HG03565 (cell line): ENCODE measurements around the gene SP4.
"Not testable (repeated sequence)": the region's sequence is repeated elsewhere in the genome, so short reads cannot be mapped to it uniquely, and the experiment has no call there.

Experiments
- ATAC-seq: cut with Tn5 transposase; IDR thresholded peaks from one replicate; pipeline ENCODE4 v1.9.1; 2021; ENCODE audit warnings: mild to moderate bottlenecking, moderate library complexity; ENCODE audit not compliant: unreplicated experiment

SP4 gene

DNA sequence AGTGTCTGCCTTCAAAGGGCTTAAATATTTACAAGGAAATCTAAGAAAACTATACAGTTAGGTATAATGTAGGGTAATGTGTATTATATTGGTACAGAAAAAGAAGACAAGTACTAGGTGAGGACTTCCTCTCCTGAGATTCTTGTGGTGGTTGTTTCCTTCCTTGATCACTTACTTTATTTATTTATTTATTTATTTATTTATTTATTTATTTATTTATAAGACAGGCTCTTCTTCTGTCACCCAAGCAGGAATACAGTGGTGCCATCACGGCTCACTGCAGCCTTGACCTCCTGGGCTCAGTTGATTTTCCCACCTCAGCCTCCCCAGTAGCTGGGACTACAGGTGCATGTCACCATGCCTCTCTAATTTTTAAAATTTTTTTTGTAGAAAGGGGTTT is 96.8 kb downstream of the SP4 start:
- no peak for ATAC-seq

DNA sequence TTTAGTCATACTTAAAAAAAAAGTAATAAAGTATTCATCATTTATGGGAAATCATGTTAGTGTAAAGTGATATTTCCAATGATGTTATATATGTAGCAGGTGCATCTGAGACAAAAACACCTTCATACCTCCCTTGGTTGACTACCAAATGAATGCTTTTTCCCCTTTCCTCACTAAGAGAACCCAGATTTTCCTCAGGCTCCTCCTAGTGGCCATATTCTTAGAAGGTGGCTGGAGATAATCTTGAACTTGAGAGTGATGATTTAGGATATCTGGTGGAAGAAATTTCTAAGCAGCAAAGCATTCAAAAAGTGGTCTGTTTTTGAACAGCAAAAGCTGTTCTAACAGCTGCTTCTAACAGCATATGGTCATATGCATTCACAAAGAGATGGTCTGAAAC is 98.1 kb downstream of the SP4 start:
- no peak for ATAC-seq

DNA sequence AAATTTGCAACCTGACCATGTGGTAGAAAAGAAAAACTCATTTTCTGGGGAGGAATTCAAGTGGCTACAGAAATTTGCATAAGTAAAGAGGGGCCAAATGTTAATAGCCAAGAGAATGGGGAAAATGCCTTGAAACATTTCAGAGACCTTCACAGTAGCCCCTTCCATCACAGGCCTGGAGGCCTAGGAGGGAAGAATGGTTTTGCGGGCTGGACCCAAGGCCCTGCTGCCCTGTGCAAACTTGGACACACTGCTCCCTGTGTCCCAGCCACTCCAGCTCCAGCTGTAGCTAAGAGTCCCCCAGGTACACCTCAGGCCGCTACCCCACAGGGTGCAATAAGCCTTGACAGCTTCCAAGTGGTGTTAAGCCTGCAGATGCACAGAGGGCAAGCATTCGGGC is 98.6 kb downstream of the SP4 start:
- ATAC-seq = no peak

DNA sequence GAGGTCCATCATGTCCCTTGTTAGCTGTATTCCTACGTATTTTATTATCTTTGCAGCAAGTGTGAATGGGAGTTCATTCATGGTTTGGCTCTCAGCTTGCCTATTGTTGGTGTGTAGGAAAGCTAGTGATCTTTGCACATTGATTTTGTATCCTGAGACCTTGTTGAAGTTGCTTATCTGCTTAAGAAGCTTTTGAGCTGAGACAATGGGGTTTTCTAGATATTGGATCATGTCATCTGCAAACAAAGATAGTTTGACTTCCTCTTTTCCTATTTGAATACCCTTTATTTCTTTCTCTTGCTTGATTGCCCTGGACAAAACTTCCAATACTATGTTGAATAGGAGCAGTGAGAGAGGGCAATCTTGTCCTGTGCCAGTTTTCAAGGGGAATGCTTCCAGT is 104.6 kb downstream of the SP4 start:
- ATAC-seq = not testable (repeated sequence)

DNA sequence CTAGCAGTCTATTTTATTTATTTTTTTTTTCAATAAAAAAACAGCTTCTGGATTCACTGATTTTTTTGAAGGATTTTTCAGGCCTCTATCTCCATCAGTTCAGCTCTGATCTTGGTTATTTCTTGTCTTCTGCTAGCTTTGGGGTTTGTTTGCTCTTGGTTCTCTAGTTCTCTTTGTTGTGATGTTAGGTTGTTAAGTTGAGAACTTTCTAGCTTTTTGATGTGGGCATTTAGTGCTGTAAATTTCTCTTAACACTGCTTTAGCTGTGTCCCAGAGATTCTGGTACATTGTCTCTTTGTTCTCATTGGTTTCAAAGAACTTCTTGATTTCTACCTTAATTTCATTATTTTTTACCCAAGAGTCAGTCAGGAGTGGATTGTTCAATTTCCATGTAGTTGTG is 105.8 kb downstream of the SP4 start:
- not testable (repeated sequence) for ATAC-seq

DNA sequence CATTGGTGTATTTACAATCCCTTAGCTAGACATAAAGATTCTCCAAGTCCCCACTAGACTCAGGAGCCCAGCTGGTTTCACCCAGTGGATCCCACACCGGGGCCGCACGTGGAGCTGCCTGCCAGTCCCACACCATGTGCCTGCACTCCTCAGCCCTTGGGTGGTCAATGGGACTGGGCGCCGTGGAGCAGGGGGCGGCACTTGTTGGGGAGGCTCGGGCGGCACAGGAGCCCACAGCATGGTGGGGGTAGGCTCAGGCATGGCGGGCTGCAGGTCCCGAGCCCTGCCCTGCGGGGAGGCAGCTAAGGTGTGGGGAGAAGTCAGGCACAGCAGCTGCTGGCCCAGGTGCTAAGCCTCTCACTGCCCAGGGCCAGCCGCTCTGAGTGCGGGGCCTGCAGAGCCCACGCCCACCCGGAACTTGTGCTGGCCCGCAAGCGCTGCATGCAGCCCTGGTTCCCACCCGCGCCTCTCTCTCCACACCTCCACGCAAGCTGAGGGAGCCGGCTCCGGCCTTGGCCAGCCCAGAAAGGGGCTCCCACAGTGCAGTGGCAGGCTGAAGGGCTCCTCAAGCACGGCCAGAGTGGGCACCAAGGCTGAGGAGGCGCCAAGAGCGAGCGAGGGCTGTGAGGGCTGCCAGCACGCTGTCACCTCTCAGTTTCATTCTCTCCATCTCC is 108.7 kb downstream of the SP4 start:
- ATAC-seq = not testable (repeated sequence)

DNA sequence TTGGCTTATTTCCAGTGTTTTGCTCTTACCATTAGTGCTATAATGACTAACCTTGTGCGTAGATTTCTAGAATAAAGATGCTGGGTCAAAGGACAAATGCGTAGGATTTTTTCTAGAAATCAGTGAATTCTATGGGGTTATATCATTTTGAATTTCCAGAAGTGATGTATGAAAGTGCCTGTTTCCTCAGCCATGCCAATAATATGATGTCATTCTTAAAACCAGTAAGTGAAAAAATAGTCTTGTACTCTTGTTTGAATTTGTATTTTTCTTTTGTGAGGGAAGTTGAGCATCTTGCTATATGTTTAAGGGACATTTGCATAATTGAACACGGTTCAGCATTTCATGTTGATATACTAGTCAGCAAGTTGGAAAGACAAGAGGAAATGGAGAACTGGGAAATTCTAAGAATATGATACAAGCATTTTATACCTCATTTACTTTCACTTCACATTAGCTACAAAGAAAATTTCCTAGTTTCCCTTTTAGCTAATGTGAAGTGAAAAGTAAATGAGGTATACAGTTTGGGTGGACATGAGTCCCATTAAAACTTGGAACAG is 111.1 kb downstream of the SP4 start:
- no peak for ATAC-seq

DNA sequence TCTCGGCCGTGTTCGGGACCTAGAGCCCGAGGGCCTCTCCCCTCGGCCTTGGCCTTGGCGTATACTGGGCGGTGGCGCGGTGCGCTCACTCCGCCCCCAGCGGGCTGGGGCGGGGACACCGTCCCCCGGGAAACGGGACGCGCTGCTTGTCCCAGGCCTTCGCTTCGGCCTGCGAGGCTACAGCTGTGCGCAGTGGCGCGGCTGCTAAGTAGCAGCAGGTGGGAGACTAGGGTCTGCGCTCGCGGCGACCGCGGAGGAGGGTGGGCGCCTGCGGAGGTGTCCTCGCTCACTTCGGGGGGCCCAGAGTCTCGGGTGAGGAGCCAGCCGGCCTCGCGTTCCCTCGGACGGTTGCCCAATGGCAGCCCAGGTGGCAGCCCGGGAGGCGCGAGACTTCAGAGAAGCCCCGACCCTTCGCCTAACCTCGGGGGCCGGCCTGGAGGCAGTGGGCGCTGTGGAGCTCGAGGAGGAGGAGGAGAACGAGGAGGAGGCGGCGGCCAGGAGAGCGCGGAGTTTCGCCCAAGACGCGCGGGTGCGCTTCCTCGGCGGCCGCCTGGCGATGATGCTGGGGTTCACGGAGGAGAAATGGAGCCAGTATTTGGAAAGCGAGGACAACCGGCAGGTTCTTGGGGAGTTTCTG is 115.1 kb downstream of the SP4 start, which contains the start of gene DNAH11:
Gene DNAH11 (plus strand): TSS at position 149 of the 637 bp plus-strand sequence. CDS start 207 bp downstream, at position 356.
- ATAC-seq = no peak

DNA sequence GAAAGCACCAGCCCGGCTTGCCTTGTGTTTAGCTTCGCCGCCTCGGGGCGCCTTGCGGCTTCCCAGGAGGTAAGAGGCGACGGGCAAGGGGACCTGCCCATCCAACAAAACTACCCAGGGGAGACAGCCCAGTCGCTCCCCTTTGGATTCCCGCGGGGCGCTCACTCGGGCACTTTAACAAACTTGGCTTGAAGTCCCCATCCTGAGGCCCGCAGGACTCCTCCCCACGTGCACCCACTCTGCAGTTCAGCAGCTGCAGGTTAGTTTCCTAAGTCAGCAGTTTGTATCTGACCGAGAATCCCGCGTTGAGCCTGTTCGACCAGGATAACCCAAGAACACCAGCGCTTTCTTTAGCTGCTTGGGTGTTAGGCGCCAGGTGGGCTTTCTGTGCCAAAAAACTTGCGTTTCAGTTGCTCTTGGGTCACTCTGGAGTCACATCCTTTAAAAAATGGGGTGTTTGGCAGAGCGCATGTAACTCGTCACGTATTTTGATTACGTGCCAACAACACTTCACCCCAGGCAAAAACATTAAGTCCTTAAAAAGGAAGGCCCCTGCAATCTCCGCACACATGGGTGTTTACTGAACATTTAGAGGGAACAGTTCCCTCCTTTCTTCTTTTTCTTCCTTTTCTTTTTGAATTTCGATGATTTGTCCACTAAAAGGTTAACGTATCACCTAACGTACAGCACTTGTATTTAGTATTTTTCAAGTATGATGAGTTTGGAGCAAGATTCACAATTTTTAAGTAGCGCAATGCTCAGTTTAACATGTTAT is 115.8 kb downstream of the SP4 start:
- no peak for ATAC-seq

DNA sequence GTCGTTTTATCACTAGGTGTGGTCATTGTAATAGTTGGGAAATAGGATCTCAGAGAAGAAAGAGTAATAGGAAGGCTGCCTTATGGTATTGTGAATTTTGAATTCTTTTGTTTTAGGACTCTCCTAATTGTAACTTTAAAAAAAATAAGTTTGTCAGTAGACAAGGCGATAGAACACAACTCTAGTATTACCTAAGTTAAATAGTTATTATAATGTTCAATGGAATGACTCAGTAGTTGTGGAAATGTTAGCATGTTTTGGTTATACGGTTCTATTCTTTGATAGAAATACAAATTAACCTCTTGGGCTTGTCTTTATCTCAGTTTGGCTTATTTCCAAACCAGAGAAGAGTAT is 116.4 kb downstream of the SP4 start:
- ATAC-seq = no peak

DNA sequence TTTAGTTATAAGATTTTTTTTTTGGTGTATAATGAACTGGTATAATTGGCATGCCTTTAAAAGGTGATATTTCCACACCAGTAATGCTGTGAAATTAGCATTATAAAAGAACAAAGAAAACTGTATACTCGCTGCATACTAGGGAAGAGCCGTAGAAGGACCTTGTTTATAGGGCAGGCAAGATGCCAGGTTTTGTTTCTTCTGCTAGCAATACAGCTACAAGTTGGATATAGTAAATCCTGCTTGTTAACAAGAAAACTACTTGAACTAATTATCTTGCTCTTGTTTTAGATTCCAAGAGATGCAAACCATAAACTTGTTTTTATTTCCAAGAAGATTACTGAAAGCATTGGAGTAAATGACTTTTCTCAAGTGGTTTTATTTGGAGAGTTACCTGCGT is 116.8 kb downstream of the SP4 start:
- ATAC-seq = no peak

DNA sequence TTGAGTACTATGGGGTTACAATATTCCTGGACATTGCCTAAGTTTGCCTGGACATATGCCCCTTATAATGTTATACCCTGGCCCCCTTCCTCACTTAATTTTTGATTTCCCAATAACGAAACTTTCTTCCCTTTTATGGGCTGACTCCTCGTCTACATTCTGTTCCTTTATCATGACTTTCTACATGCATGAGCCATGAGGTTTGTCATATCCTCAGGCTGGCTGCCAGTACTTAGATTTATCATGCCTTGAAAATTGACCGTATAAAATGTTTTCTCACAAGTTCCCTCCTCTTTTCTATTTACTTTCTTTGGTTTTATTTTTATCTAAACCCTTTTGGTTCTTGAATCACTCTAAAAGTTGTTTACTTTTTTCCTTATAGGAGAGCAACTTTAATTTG is 119.6 kb downstream of the SP4 start:
- no peak for ATAC-seq

DNA sequence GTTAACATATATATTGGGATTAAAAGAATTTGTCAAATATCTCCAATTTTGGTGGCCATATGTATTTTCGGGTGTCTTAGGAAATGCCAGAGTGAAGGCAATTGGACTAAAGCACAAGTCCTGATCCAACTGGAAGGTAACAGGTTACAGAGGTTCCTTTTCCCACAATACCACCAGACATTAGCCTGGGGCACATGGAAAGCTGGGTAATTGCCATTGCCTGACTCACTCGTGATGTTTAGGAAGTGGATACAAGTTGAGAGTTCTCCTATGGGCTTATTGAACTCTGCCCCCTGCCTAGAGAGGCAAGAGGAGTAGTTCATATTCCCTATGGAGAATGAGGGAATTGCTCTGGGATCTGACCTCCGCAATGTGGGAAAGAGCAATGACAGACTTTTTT is 120.6 kb downstream of the SP4 start:
- no peak for ATAC-seq

DNA sequence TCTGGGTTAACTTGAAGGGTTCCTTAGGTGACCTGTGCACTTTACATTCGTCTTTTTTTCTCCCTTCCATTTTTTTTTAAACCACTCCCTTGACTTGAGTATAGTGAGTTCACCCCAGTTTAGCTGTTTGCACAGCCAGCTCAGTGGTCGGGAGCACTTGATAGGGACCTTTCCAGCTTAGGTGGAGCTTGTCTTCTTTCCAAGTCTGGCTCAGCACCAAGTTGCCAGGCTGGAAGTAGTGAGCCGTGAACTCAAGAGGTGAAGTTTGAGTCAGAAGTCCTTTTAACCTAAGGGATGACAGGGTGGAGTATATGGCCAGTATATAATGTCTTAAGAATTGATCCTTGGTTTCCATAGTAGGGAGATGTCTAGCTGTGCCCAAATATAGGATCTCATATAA is 122.2 kb downstream of the SP4 start:
- no peak for ATAC-seq

DNA sequence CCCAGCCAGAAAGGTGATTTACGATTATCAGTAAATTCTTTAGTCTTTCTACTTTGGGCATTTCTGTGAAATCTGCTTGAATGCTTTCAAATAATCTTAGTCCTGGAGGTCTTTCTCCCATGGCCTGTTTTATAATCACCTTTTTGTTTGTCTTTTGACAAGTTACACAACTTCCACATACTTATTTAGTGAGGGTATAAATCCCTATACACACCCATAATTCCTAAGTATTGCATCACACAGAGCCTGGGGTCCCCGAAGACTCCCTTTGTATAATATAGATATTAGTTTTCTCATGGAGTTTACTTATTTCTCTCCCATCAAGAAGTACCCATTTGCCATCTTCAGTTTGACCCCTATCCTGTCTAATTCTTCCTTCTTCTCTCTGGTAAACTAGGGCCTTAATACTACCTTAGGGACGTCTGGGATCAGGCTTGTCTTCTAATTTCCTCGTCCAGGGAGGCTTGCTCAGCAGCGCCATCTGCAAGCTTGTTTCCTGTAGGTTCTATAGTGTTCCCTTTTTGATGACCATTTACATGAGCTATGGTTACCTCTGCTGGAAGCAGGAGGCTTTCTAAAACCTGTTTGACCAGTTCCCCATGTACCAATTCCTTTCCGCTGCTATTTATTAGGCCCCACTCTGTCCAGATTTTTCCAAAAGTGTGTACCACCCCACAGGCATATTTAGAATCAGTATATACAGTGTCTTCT is 123.1 kb downstream of the SP4 start:
- no peak for ATAC-seq

DNA sequence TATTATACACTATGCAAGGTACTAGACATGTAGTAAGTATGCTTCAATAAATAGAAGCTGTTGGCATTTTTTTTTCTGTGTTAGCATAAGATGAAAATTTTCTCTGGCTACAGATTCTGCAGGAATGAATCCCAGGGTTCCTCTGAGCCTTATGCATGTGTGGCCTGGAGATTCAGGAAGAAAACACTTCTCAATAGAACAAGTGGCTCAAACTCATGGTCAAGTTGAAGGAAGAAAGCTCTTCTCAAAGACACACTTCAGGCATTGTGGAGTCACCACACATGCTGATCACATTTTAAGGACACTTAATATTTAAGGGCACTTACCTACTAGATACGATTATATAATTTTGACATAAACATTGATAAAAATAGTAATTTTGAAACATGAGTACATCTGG is 134.5 kb downstream of the SP4 start:
- no peak for ATAC-seq
